HuH-7 (cell line): ENCODE data around the gene TBC1D3B.
"Not testable (repeated sequence)": the region's sequence is repeated elsewhere in the genome, so short reads cannot be mapped to it uniquely, and the experiment has no call there.

Experiments
- DNase-seq: peaks from one replicate; pipeline ENCODE4 v3.0.0; 2011; ENCODE audit warnings: low spot score

The TBC1D3B gene

DNA sequence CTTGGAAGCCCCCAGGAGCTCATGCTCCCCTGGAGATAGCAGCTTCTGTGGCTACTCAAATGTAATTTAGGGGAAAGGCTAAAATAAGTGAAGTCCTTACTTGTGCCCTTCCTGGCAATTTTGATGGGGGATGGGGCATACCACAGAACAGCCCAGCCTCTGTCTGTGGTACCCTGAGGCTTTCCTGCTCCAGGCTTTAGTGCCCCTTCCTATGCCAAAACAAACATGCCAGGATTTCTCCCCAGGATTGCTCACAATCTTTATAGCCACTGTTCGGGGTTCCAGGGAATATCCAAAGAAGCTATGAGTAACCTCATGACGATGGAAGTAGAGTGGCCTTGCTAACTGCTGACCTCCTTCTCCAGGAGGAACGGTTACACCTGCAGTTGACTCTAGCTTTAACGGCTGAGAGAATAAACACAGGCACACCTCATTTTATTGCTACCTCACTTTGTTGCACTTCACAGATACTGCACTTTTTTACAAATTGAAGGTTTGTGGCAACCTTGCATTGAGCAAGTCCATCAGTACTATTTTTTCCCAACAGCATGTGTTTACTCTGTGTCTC lies 47.9 kb downstream of the TBC1D3B start:
- no peak for DNase-seq

DNA sequence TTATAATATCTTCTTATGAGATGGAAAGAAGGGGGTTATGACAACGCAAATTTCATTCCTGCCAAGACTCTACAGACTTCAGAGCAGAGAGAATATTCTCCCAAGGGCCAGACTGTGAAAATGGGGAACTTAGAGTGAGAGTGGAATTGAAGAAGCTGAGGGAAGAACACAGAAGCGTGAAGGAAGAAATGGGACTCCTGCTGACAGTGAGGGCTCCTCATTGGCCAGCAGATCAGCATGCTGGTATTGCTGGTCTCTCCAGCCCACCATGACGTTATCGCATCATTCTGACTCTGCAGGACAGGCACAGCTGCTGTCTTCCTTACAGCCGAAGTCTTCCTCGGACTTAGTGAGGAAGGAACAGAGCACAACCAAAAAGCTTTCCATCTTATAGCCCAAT lies 48.5 kb downstream of the TBC1D3B start:
- no peak for DNase-seq

DNA sequence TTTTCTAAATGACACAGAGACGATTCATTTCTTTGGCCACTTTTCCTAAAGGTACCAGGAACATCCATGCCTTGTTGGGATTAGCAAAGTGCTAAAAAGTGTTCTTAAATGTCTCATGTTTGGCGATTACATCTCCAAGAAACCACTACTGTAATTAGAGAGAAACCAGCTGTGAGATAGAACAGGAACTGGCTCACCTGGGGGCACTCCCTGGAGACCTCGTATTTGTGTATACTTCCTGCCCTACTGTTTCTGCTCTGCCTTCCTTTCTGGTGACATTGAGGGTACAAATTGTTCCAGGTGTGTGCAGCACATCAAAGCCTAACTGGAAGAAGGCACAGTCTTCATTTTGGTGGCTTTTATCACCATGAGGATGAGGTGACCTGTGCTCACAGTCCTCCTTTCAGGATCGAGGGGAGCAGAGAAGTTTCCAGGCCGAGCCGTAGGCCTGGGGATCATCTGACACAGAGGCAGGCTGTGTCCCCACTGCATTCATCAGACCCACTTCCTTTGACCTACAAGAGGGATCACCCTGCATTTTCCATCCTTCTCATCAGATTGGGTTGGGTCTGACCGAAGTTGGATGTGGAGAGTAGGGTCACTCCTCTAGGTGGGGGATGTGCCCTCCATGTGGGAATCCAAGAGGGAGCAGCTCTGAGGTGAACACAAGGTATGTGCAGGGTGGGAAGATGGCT lies 49.1 kb downstream of the TBC1D3B start:
- no peak for DNase-seq

DNA sequence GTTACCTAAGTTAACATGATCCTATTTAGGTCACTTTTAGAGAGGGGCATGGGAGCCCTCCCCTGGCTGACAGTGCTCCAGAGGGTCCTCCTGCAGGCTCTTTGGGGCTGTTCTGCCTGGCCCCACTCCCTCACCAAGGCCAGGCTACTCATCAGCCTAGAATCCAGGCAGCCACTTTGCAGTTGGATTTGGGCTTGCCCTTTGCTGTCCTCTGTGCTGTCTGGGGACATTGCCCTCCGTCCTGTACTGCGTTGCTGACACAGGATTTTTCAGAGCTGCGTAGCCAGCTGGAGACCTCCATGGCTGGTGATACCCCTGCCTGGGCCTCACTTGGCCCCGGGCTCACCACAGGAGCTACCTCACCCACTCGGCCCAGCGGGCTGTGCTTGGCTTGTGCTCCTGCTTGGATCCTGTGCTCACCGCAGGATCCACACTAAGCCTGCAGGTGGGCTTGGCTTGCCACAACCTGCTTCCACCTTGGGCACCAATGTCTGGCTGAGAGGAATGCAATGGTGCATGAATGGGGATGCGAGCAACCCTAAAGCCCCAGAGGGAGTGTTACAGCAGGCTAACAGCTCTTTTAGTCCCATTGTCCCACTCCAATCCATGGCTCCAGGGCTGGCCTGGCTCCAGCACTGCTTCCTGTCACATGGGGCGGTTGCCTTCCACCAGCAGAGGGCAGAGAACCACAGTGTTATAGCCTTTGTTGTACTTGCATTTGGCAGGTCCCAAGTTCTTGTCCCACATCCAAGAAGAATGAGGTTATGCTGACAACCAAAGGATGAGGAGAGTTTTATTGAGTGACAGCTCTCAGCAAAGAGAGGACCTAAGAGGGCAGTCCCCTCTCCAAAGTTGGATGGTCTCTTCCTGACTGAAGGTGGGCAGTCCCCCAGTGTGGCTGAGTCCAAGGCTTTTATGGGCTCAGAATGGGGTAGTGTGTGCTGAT lies 51.3 kb downstream of the TBC1D3B start:
- no peak for DNase-seq

DNA sequence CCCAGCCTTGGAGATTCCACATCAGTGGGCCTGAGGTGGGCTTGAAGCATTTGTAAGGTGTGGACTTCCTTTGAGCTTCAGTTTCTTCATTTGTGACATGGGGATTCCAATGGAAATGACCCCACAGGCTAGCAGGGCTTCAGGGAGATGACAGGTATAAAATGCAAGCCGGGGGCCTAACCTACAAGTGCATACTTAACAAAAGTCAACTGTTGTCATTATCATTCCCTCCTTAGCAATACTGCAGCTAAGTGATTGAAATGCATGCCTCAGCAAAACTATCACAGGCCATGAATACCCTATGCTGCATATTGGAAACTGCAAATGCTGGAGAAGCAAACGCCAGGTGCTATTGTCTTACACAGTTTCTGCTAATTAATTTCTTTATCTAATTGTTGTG lies 53.0 kb downstream of the TBC1D3B start:
- no peak for DNase-seq

DNA sequence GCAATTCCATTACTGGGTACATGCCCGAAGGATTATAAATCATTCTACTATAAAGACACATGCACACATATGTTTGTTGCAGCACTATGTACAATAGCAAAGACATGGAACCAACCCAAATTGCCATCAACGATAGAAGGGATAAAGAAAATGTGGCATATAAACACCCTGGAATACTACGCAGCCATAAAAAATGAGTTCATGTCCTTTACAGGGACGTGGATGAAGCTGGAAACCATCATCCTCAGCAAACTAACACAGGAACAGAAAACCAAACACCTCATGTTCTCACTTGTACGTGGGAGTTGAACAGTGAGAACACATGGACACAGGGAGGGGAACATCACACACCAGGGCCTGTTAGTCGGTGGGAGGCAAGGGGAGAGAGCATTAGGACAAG lies 55.3 kb downstream of the TBC1D3B start:
- DNase-seq = not testable (repeated sequence)

DNA sequence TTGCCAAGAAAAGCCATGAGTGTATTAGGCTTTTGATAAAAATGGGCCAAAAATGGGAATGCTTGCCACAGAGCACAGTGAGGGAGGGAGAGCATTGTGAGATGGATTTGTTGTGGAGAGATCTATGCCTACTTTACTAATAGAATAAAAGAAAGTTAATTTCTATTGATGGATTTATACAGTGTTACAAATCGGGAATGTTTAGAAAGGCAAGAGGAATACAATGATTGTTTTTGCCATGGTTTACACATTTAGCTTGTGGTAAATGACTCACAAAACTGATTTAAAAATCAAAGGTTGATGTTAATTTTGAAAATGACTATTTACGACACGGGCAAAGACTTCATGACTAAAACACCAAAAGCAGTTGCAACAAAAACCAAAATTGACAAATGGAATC lies 56.2 kb downstream of the TBC1D3B start:
- DNase-seq = no peak

DNA sequence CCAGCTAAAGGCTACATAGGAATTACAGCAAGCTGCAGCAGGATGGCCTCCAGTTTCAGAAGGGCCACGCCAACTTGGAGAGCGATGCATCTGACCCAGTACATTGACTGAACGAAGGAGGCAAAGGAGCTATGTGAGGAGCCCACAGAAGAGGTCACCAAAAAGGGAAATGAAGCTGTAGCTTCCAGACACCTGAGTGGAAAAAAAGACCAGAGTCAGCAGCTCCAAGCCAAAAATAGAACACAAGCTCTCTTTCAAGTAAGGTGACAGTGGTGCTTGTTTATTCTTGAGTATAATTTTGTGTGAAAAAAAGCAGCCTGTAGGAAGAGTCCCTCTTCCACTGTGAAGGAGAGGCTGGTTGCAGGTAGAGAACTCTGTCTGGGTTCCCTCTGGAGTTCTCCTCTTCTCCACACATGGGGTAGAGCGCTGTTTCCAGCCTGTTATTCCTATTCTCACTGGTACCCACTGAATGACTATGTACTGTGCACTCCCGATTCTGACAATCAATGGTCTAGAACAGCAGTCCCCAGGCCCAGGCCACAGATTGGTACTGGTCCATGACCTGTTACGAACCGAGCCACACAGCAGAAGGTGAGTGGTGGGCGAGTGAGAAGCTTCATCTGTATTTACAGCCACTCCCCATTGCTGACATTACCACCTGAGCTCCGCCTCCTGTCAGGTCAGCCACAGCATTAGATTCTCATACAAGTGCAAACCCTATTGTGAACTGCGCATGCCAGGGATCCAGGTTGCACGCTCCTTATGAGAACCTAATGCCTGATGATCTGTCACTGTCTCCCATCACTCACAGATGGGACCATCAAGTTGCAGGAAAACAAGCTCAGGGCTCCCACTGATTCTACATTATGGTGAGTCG lies 57.7 kb downstream of the TBC1D3B start:
- DNase-seq = no peak

DNA sequence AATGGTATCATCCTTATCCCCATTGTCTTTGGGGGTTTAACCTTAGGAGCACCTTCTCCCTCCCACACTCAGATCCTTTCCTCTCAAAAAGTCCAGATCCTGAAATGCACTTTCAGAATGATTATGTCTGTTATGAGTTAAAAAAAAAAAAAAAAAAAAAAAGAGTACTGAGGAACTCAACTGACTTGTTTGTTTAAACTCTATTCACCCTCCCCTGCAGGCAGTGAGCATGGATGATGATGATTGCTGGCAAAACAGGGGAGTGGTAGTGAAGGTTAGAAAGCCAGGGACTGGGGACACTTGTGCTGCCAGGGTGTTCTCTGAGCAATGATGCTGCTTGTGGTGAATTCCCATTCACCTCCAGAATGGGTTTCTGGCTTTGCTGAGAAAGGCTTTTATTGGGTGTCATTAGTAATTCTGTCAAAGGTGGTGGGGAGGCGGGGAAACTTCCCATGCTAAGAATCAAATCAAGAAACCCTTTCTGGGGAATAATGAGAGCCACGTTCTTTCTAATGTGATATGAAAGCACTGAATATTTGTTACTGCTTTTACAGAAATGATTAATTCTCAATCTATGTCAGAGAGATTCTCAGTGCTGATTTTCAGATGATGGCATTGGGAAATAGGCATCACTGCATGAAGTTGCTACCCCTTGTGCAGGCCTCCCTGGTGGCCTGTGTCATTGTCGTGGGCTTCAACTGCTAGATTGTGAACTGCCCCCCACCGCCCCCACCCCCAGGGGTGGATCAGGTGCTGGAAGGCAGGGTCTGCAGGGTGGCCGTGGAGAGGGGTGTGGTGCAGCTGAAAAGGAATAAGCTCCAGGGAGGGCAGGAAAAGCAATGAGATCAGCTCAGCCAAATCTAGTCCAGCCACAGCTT lies 58.7 kb downstream of the TBC1D3B start:
- no peak for DNase-seq
